ENCODE measurements around the gene HES5.
A peak's percentile ranks its signal among the peaks of the same experiment; 100 is the strongest.

Gene HES5

DNA sequence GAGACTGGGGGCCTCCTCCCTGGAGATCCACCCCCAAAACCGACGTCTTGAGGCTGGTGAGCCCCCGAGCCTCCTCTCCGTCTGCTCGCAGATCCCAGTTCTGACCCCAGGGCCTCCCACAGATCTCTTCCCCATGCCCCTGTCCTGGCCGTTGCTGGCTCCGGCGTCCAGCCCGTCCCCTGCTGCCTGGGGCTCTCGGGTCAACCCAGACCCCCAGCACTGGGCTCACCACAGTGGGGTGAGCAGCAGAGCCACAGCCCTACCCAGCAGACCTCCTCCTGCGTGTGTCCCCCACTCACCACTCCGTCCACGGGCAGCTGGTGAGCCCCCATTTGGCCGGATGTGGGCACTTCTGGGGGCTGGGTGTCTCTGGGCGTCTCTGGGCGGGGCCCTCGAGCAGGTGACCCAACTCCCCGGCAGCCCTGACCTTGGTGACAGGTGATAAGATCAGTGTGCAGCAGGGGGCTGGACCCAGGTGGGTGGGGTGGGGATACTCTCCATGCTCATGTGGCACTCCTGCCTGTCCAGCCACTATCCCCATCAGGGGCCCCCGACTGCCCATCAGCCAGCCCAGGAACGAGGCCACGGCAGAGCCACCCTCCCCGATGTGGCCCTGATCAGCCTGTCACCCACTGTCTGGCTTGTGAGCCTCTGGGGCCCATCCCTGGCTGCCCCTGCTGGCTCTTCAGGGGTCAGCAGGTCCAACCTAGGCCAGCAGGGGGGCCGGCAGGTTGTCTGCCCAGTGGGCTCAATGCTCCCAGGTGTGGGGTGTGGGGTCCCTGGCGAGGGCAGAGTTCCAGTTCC, 26.8 kb upstream of the HES5 start:
- Histone ChIP-seq H3K27ac (ENCODE audit: low read depth, low read length) (no peak overlapping the region), H3K27me3 (ENCODE audit: low read length) (no peaks in the 10 kb centered on the region), H3K9me3 (ENCODE audit: insufficient read depth, low read length) (no peaks in the 10 kb centered on the region), H3F3A (ENCODE audit: insufficient read depth) (no peaks in the 10 kb centered on the region), H2AFZ (ENCODE audit: low read depth, low read length, severe bottlenecking) (no peak overlapping the region), H3K79me2 (ENCODE audit: insufficient read depth, low read length) (no peaks in the 10 kb centered on the region), H3K36me3 (ENCODE audit: low read length) (no peaks in the 10 kb centered on the region), H3K9me2 (replicated peaks; ENCODE audit: insufficient read depth, low read length) (no peaks in the 10 kb centered on the region), H3K4me3 (ENCODE audit: insufficient read depth, low read length, poor library complexity, severe bottlenecking) (no peak overlapping the region), H4K20me1 (ENCODE audit: low read depth, low read length) (no peaks in the 10 kb centered on the region), H3K9ac (ENCODE audit: low read length) (peak overlapping the region; percentile 32; the same call in 1 of the 2 replicates), H3K4me2 (ENCODE audit: low read depth, low read length, poor library complexity, severe bottlenecking) (peak overlapping the region; percentile 52)
- TF ChIP-seq, protein P1, sequence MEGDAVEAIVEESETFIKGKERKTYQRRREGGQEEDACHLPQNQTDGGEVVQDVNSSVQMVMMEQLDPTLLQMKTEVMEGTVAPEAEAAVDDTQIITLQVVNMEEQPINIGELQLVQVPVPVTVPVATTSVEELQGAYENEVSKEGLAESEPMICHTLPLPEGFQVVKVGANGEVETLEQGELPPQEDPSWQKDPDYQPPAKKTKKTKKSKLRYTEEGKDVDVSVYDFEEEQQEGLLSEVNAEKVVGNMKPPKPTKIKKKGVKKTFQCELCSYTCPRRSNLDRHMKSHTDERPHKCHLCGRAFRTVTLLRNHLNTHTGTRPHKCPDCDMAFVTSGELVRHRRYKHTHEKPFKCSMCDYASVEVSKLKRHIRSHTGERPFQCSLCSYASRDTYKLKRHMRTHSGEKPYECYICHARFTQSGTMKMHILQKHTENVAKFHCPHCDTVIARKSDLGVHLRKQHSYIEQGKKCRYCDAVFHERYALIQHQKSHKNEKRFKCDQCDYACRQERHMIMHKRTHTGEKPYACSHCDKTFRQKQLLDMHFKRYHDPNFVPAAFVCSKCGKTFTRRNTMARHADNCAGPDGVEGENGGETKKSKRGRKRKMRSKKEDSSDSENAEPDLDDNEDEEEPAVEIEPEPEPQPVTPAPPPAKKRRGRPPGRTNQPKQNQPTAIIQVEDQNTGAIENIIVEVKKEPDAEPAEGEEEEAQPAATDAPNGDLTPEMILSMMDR (IDR thresholded peaks at IDR 0.05; ENCODE audit: insufficient read depth, low read length, poor library complexity, severe bottlenecking): no peak
- TF ChIP-seq EZH2phosphoT487 (conservative IDR thresholded peaks at IDR 0.05; ENCODE audit: low read length): no peak

DNA sequence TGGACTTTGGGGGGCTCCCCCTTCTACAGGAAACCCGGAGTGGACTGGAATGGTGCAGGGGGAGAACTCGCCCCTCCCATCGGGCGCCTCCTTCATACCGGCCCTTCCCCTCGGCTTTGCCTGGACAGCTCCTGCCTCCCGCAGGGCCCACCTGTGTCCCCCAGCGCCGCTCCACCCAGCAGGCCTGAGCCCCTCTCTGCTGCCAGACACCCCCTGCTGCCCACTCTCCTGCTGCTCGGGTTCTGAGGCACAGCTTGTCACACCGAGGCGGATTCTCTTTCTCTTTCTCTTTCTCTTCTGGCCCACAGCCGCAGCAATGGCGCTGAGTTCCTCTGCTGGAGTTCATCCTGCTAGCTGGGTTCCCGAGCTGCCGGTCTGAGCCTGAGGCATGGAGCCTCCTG, 26.2 kb upstream of the HES5 start, which contains the start of gene TNFRSF14:
Gene TNFRSF14, plus strand, starts transcription at position 95 of the 401 bp plus-strand sequence. Its CDS starts 294 bp downstream, at position 389.
- H3K27ac ChIP-seq (ENCODE audit: low read depth, low read length): no peak within 1 kb of the TSS; the same call in 1 of the 2 replicates

DNA sequence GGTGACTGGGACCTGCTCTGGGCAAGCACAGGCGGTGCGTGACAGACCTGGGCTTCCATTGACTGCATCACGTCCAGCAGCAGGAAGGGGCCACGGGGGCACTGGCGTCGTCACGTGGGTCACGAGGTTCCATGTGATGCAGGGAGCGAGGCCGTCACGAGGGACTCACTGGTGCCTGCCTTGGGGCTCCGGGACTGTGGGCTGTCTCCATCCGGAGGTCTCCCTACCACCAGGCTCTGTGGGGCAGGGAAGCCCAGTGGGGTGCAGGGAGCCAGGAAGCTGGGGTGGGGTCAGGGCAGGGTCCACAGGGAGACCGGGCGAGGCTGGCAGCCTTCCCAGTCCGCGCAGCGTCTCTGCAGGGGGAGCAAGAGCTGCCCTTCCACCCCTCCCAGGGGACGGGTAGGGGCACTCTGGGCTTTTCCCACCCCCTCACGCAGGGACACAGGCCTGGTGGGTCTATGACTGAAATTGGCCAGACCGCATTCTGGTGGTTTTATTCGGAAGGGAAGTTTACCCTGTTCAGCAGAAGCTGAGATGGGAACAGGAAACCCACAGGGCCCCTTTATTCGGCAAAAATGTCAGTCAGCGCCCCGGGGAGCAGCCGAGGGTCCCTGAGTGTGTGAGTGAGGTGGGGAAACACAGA, 25.7 kb upstream of the HES5 start:
- H3K9ac ChIP-seq (ENCODE audit: low read length): peak overlapping the region; percentile 32; the same call in 1 of the 2 replicates
- H4K20me1 ChIP-seq (ENCODE audit: low read depth, low read length): no peaks in the 10 kb centered on the region
- no peaks in the 10 kb centered on the region for H3K36me3 ChIP-seq (ENCODE audit: low read length)
- TF ChIP-seq EZH2phosphoT487 (conservative IDR thresholded peaks at IDR 0.05; ENCODE audit: low read length): no peak
- H3K9me3 ChIP-seq (ENCODE audit: insufficient read depth, low read length): no peaks in the 10 kb centered on the region
- H2AFZ ChIP-seq (ENCODE audit: low read depth, low read length, severe bottlenecking): no peak overlapping the region
- peak overlapping the region; percentile 52 for H3K4me2 ChIP-seq (ENCODE audit: low read depth, low read length, poor library complexity, severe bottlenecking)
- H3K9me2 ChIP-seq (replicated peaks; ENCODE audit: insufficient read depth, low read length): no peaks in the 10 kb centered on the region
- H3K27ac ChIP-seq (ENCODE audit: low read depth, low read length): no peak overlapping the region; the same call in 1 of the 2 replicates
- H3F3A ChIP-seq (ENCODE audit: insufficient read depth): no peaks in the 10 kb centered on the region
- no peaks in the 10 kb centered on the region for H3K27me3 ChIP-seq (ENCODE audit: low read length)
- no peaks in the 10 kb centered on the region for H3K79me2 ChIP-seq (ENCODE audit: insufficient read depth, low read length)
- H3K4me3 ChIP-seq (ENCODE audit: insufficient read depth, low read length, poor library complexity, severe bottlenecking): peak overlapping the region; percentile 29

More for the DNA sequence above, 26.2 kb upstream of the HES5 start, which contains the start of gene TNFRSF14:
- Histone ChIP-seq H3K9ac (ENCODE audit: low read length) (peak within 1 kb of the TSS; percentile 32; the same call in 1 of the 2 replicates), H3K36me3 (ENCODE audit: low read length) (no peaks in the 10 kb centered on the region), H3K27me3 (ENCODE audit: low read length) (no peaks in the 10 kb centered on the region), H3K4me2 (ENCODE audit: low read depth, low read length, poor library complexity, severe bottlenecking) (peak within 1 kb of the TSS; percentile 52), H3K79me2 (ENCODE audit: insufficient read depth, low read length) (no peaks in the 10 kb centered on the region), H4K20me1 (ENCODE audit: low read depth, low read length) (no peaks in the 10 kb centered on the region), H2AFZ (ENCODE audit: low read depth, low read length, severe bottlenecking) (no peak within 1 kb of the TSS), H3K9me2 (replicated peaks; ENCODE audit: insufficient read depth, low read length) (no peaks in the 10 kb centered on the region), H3K4me3 (ENCODE audit: insufficient read depth, low read length, poor library complexity, severe bottlenecking) (peak within 1 kb of the TSS; percentile 29), H3F3A (ENCODE audit: insufficient read depth) (no peaks in the 10 kb centered on the region), H3K9me3 (ENCODE audit: insufficient read depth, low read length) (no peaks in the 10 kb centered on the region)
- TF ChIP-seq, protein P1 (IDR thresholded peaks at IDR 0.05; ENCODE audit: insufficient read depth, low read length, poor library complexity, severe bottlenecking): no peak
- no peak for TF ChIP-seq EZH2phosphoT487 (conservative IDR thresholded peaks at IDR 0.05; ENCODE audit: low read length)

All from SU-DHL-6 (cell line).